Stomach (tissue), 4 donors: ENCODE results near the gene IRF8.

Experiments used
- POLR2A ChIP-seq, 4 donors: fragments of 450-650 bp; IDR thresholded peaks; one replicate each; pipeline ENCODE4 v1.6.1; 2016; ENCODE audit warnings: antibody characterized with exemption in 4 of 4, control low read depth in 2 of 4, mild to moderate bottlenecking in 1 of 4, moderate library complexity in 1 of 4
- POLR2AphosphoS5 ChIP-seq, 3 donors: sonication (generic); formaldehyde crosslinking; IDR thresholded peaks; one replicate each; pipeline ENCODE4 v1.6.1; 2016; ENCODE audit warnings: antibody characterized with exemption in 3 of 3
- TF ChIP-seq, protein P1 (sequence below), 7 experiments: fragments of 450-650 bp in 4 of 7; fragments of 200-600 bp in 3 of 7; sonication (generic) in 3 of 7; IDR thresholded peaks; one replicate each; pipeline ENCODE4 v1.5.1; 2016 to 2019; ENCODE audit warnings: antibody characterized with exemption in 7 of 7, control low read depth in 2 of 7, mild to moderate bottlenecking in 1 of 7

DNA sequence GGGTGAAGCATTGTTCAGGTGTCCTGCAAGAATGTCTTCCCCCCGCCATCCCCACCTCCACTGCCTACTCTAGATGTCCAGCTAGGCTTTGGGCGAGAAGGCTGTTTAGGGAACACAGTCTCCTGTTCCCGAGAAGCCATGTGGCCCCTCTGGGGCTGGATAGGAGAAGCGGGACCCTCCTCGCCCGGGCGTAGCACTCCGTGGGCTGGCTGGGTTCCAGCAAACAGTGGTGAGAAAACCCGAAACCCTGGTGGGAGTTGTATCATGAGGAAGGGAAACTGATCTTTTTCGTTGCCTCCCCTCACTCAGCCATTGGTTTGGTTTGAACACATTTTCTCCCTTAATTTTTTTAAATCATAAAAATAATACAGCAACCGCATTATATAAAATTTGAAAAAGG lies 56.6 kb downstream of the IRF8 start:
- TF ChIP-seq, protein P1, sequence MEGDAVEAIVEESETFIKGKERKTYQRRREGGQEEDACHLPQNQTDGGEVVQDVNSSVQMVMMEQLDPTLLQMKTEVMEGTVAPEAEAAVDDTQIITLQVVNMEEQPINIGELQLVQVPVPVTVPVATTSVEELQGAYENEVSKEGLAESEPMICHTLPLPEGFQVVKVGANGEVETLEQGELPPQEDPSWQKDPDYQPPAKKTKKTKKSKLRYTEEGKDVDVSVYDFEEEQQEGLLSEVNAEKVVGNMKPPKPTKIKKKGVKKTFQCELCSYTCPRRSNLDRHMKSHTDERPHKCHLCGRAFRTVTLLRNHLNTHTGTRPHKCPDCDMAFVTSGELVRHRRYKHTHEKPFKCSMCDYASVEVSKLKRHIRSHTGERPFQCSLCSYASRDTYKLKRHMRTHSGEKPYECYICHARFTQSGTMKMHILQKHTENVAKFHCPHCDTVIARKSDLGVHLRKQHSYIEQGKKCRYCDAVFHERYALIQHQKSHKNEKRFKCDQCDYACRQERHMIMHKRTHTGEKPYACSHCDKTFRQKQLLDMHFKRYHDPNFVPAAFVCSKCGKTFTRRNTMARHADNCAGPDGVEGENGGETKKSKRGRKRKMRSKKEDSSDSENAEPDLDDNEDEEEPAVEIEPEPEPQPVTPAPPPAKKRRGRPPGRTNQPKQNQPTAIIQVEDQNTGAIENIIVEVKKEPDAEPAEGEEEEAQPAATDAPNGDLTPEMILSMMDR (IDR thresholded peaks at IDR 0.05): no peak
- TF ChIP-seq POLR2AphosphoS5 (IDR thresholded peaks at IDR 0.05): no peak
- TF ChIP-seq POLR2A (IDR thresholded peaks at IDR 0.05): no peak
